NCI-H2107 treated with DMSO at 0.1 percent for 48 hours (cell line): ENCODE results near the gene RAP1A.

Experiments
- DNase-seq: peaks from one replicate; lab custom pipeline; 2025; ENCODE audit not compliant: unreplicated experiment; lab: John Stamatoyannopoulos, UW

RAP1A gene

GRCh38 chr1:111751906-111752575, 132.5 kb downstream of the RAP1A start:
- DNase-seq: no peak

GRCh38 chr1:111754984-111755330, 135.4 kb downstream of the RAP1A start:
- DNase-seq: peak; percentile 75

GRCh38 chr1:111755331-111756123, 135.9 kb downstream of the RAP1A start, which contains the start of gene DDX20:
DDX20 (plus strand) TSS chr1:111755901; CDS start chr1:111755925, 24 bp downstream.
- DNase-seq: peak; percentile 96

- no peak for DNase-seq
These were observed 136.5 kb downstream of the RAP1A start for GRCh38 chr1:111756124-111756513.

- DNase-seq: no peak
These were observed 138.8 kb downstream of the RAP1A start for GRCh38 chr1:111758373-111758772.

- no peak for DNase-seq
These were observed 142.1 kb downstream of the RAP1A start for GRCh38 chr1:111761717-111762116.

- no peak for DNase-seq
These were observed 142.7 kb downstream of the RAP1A start for GRCh38 chr1:111762332-111762731.
